Keratinocyte (primary cell): ENCODE measurements around the gene CCNB1IP1. TPM values are rescaled to one million over a fixed set of nuclear protein-coding genes. Genes with fewer than 3 reads are reported as not detected.

Source experiments
- DNase-seq: peaks from one replicate; pipeline ENCODE4 v3.0.0-alpha.2; 2011; ENCODE audit warnings: low read depth, missing footprints, low spot score
- FAIRE-seq: peaks from 2 replicates; lab custom pipeline; 2011; peaks lifted over from hg19 to GRCh38; lab: Jason Lieb, UNC
- H2AFZ ChIP-seq: 2 replicates; pipeline ENCODE4 v1.6.0; 2012; ENCODE audit warnings: low read length, control low read depth, inconsistent platforms; ENCODE audit not compliant: control insufficient read depth
- H3K27ac ChIP-seq: 2 replicates; pipeline ENCODE4 v1.5.1; 2011; ENCODE audit warnings: low read length; ENCODE audit not compliant: control insufficient read depth, insufficient read depth
- H3K27me3 ChIP-seq: 3 replicates; pipeline ENCODE4 v1.6.0; 2011; ENCODE audit warnings: low read length; ENCODE audit not compliant: control insufficient read depth, insufficient read depth; ENCODE audit errors: extremely low read depth
- H3K36me3 ChIP-seq, 2 experiments: 2 replicates in 1 of 2; 3 replicates in 1 of 2; pipeline ENCODE4 v1.5.1; 2011; ENCODE audit warnings: low read length in 2 of 2, mild to moderate bottlenecking in 1 of 2; ENCODE audit not compliant: control insufficient read depth in 2 of 2, insufficient read depth in 2 of 2; ENCODE audit errors: extremely low read depth in 1 of 2
- H3K4me1 ChIP-seq: 3 replicates; pipeline ENCODE4 v1.5.1; 2011; ENCODE audit warnings: low read length; ENCODE audit not compliant: control insufficient read depth, insufficient read depth; ENCODE audit errors: extremely low read depth
- H3K4me2 ChIP-seq: 3 replicates; pipeline ENCODE4 v1.6.0; 2011; ENCODE audit warnings: low read depth, low read length; ENCODE audit not compliant: control insufficient read depth, insufficient read depth; ENCODE audit errors: extremely low read depth
- H3K4me3 ChIP-seq, 3 experiments: fragments of 200-600 bp in 1 of 3; sonication (generic) in 1 of 3; 2 replicates in 2 of 3; 3 replicates in 1 of 3; pipeline ENCODE4 v1.5.1; 2011 to 2016; ENCODE audit warnings: low read length in 3 of 3, mild to moderate bottlenecking in 3 of 3, control low read depth in 2 of 3, inconsistent platforms in 1 of 3, low read depth in 1 of 3, mixed read lengths in 1 of 3, mixed run types in 1 of 3, moderate library complexity in 1 of 3; ENCODE audit not compliant: control insufficient read depth in 2 of 3, insufficient read depth in 2 of 3; ENCODE audit errors: extremely low read depth in 1 of 3
- H3K79me2 ChIP-seq: 2 replicates; pipeline ENCODE4 v1.6.0; 2012; ENCODE audit warnings: low read length; ENCODE audit not compliant: control insufficient read depth, insufficient read depth
- H3K9ac ChIP-seq: 3 replicates; pipeline ENCODE4 v1.6.0; 2011; ENCODE audit warnings: low read length; ENCODE audit not compliant: control insufficient read depth, insufficient read depth; ENCODE audit errors: extremely low read depth
- H3K9me1 ChIP-seq: 3 replicates; pipeline ENCODE4 v1.6.0; 2011; ENCODE audit warnings: low read length; ENCODE audit not compliant: control insufficient read depth, insufficient read depth; ENCODE audit errors: extremely low read depth
- H3K9me3 ChIP-seq: 2 replicates; pipeline ENCODE4 v1.5.1; 2012; ENCODE audit warnings: low read depth, low read length; ENCODE audit not compliant: control insufficient read depth
- H4K20me1 ChIP-seq: 3 replicates; pipeline ENCODE4 v1.6.0; 2011; ENCODE audit warnings: low read length; ENCODE audit not compliant: control insufficient read depth, insufficient read depth; ENCODE audit errors: extremely low read depth
- CTCF ChIP-seq, 3 experiments: IDR thresholded peaks in 1 of 3; conservative IDR thresholded peaks in 1 of 3; optimal IDR thresholded peaks in 1 of 3; 2 replicates in 2 of 3; 3 replicates in 1 of 3; pipeline versions ENCODE3 to v1.5.1; 2011; ENCODE audit warnings: low read length in 3 of 3, mild to moderate bottlenecking in 3 of 3, moderate library complexity in 2 of 3, control low read depth in 1 of 3, inconsistent platforms in 1 of 3; ENCODE audit not compliant: insufficient read depth in 2 of 3; ENCODE audit errors: extremely low read depth in 1 of 3
- EZH2 ChIP-seq: IDR thresholded peaks from one replicate; pipeline ENCODE4 v1.6.1; 2012; ENCODE audit warnings: inconsistent platforms, mild to moderate bottlenecking, low read length, moderate library complexity
- dilution Hi-C: fragments of 300-500 bp; cut with MboI; formaldehyde crosslinking; loops from one replicate; pipeline ENCODE4 v1.7.0; 2020; ENCODE audit warnings: low sequenced_read_pairs; ENCODE audit not compliant: extremely low pct_ligation_motif_present
- polyA plus RNA-seq, 5 experiments: library from polyadenylated mRNA; depleted of rRNA in 3 of 5; stranded (reverse) in 3 of 5; stranded (forward) in 1 of 5; unstranded in 1 of 5; fragments of >200 nt; gene quantifications; 1 replicate in 1 of 5; 2 replicates in 3 of 5; 3 replicates in 1 of 5; pipeline versions ENCODE4 v1.2.1 to v1.2.3, GENCODE V29; 2011 to 2012; ENCODE audit warnings: missing spikeins in 2 of 5, low read depth in 1 of 5, low replicate concordance in 1 of 5

Gene CCNB1IP1
- polyA plus RNA-seq, 1 donor (not counting 4 experiments of a cell fraction or from before 2014, with no cell fraction given), result 65.8 TPM

GRCh38 chr14:20343862-20344220 is 10.8 kb upstream of the CCNB1IP1 start:
- DNase-seq (no peak), FAIRE-seq (no peak)
- dilution Hi-C loops, result no loop called here

GRCh38 chr14:20343092-20343861 is 10.2 kb upstream of the CCNB1IP1 start, which contains the start of gene PARP2:
PARP2 (plus strand) TSS chr14:20343635; CDS start chr14:20343642, 7 bp downstream.
- peak within 1 kb of the TSS; percentile 77 for H3K4me2 ChIP-seq
- H3K9me1 ChIP-seq, result no peaks in the 10 kb centered on the region
- H3K4me3 ChIP-seq, result peak within 1 kb of the TSS; percentile 72 to 98 (median 95)
- peaks cover 3 to 9% of the 10 kb centered on the region in 2 experiments for H3K36me3 ChIP-seq
- DNase-seq (peak; percentile 95), FAIRE-seq (peak; percentile 88)
- peak within 1 kb of the TSS; percentile 95 for H2AFZ ChIP-seq
- peak within 1 kb of the TSS; percentile 99 for H3K9ac ChIP-seq
- TF ChIP-seq EZH2 (no peak), CTCF (optimal IDR thresholded peaks at IDR 0.05 in 1 of 3, IDR thresholded peaks at IDR 0.05 in 1 of 3, conservative IDR thresholded peaks at IDR 0.05 in 1 of 3; ENCODE audit: extremely low read depth in 1 of 3, insufficient read depth in 2 of 3, low read length in 3 of 3) (no peak)
- H3K27me3 ChIP-seq, result no peaks in the 10 kb centered on the region
- H3K9me3 ChIP-seq, result no peaks in the 10 kb centered on the region
- no peaks in the 10 kb centered on the region for H4K20me1 ChIP-seq
- peaks cover 4% of the 10 kb centered on the region for H3K4me1 ChIP-seq
- H3K27ac ChIP-seq, result peak within 1 kb of the TSS; percentile 97
- dilution Hi-C loops, result no loop called here
- peaks cover 11% of the 10 kb centered on the region for H3K79me2 ChIP-seq

More at GRCh38 chr14:20343862-20344220, 10.8 kb upstream of the CCNB1IP1 start:
- peak overlapping the region; percentile 99 for H3K9ac ChIP-seq
- no peaks in the 10 kb centered on the region for H3K9me3 ChIP-seq
- no peaks in the 10 kb centered on the region for H3K27me3 ChIP-seq
- no peak for TF ChIP-seq EZH2
- TF ChIP-seq CTCF (optimal IDR thresholded peaks at IDR 0.05 in 1 of 3, IDR thresholded peaks at IDR 0.05 in 1 of 3, conservative IDR thresholded peaks at IDR 0.05 in 1 of 3; ENCODE audit: extremely low read depth in 1 of 3, insufficient read depth in 2 of 3, low read length in 3 of 3), result no peak
- peak overlapping the region; percentile 72 to 98 (median 95) for H3K4me3 ChIP-seq
- H2AFZ ChIP-seq, result peak overlapping the region; percentile 95
- H3K79me2 ChIP-seq, result peaks cover 11% of the 10 kb centered on the region
- H4K20me1 ChIP-seq, result no peaks in the 10 kb centered on the region
- peak overlapping the region; percentile 74 for H3K4me2 ChIP-seq
- peak overlapping the region; percentile 97 for H3K27ac ChIP-seq
- H3K4me1 ChIP-seq, result peaks cover 4% of the 10 kb centered on the region
- H3K36me3 ChIP-seq, result peaks cover 3 to 9% of the 10 kb centered on the region in 2 experiments
- H3K9me1 ChIP-seq, result no peaks in the 10 kb centered on the region
